Measurements from ENCODE around the gene LIN7C.

DNA sequence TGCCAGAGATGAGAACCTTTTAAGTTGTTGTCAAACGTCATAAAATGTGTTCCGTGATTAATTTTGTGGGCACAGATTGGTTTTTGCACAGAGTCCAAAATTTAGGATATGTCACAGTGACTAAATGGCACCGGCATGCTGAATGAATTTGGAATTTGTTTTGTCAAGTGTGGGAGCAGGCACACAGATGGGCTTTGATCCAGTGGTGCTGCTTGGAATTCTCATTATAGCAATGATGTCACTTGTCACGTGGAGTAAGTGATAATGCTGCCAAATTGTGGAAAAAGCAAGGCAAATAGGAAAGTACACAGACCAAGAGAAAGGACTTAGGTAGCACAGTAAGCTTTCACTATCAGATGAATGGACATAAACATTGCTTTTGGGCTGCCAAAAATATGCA is 8.0 kb upstream of the LIN7C start:
- TF ChIP-seq, protein P1, sequence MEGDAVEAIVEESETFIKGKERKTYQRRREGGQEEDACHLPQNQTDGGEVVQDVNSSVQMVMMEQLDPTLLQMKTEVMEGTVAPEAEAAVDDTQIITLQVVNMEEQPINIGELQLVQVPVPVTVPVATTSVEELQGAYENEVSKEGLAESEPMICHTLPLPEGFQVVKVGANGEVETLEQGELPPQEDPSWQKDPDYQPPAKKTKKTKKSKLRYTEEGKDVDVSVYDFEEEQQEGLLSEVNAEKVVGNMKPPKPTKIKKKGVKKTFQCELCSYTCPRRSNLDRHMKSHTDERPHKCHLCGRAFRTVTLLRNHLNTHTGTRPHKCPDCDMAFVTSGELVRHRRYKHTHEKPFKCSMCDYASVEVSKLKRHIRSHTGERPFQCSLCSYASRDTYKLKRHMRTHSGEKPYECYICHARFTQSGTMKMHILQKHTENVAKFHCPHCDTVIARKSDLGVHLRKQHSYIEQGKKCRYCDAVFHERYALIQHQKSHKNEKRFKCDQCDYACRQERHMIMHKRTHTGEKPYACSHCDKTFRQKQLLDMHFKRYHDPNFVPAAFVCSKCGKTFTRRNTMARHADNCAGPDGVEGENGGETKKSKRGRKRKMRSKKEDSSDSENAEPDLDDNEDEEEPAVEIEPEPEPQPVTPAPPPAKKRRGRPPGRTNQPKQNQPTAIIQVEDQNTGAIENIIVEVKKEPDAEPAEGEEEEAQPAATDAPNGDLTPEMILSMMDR (IDR thresholded peaks at IDR 0.05; ENCODE audit: control extremely low read depth in 1 of 3, insufficient read depth in 1 of 3, low read depth in 1 of 3, low read length in 3 of 3), result no peak
- no peak for TF ChIP-seq RAD21 (IDR thresholded peaks at IDR 0.05 in 1 of 2, conservative IDR thresholded peaks at IDR 0.05 in 1 of 2; ENCODE audit: low read depth in 2 of 2, low read length in 2 of 2)
- no peak for TF ChIP-seq SAP30 (IDR thresholded peaks at IDR 0.05; ENCODE audit: insufficient read depth, insufficient replicate concordance, low read length)
- TF ChIP-seq SIX5 (IDR thresholded peaks at IDR 0.05; ENCODE audit: low read depth, low read length), result no peak
- no peak for TF ChIP-seq SRF (IDR thresholded peaks at IDR 0.05; ENCODE audit: low read depth, low read length)
- no peak for TF ChIP-seq SIRT6 (IDR thresholded peaks at IDR 0.05; ENCODE audit: low read length)
- no peak for TF ChIP-seq TEAD4 (IDR thresholded peaks at IDR 0.05; ENCODE audit: low read depth, low read length)
- no peak for TF ChIP-seq EZH2 (IDR thresholded peaks at IDR 0.05; ENCODE audit: low read depth, low read length, severe bottlenecking)
- TF ChIP-seq JUND (IDR thresholded peaks at IDR 0.05; ENCODE audit: low read length), result no peak
- TF ChIP-seq, protein P2, sequence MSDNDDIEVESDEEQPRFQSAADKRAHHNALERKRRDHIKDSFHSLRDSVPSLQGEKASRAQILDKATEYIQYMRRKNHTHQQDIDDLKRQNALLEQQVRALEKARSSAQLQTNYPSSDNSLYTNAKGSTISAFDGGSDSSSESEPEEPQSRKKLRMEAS (IDR thresholded peaks at IDR 0.05), result no peak
